Hematopoietic multipotent progenitor cell treated with erythropoietin and hydrocortisone succinate and interleukin-3 and kit ligand, for 8 days (in vitro differentiated cells): ENCODE data around the gene LYPD5.
A peak's percentile ranks its signal among the peaks of the same experiment; 100 is the strongest.

ENCODE experiments used
- DNase-seq: peaks from one replicate; pipeline ENCODE4 v3.0.0-alpha.2; 2015

Gene LYPD5

GRCh38 chr19:43804432-43804831, 2.2 kb upstream of the LYPD5 start:
- DNase-seq, result no peak

GRCh38 chr19:43799502-43800142, 2.6 kb downstream of the LYPD5 start:
- no peak for DNase-seq

GRCh38 chr19:43798546-43799409, 3.5 kb downstream of the LYPD5 start:
- no peak for DNase-seq

GRCh38 chr19:43798026-43798545, 4.2 kb downstream of the LYPD5 start:
- DNase-seq, result no peak

- DNase-seq, result no peak
Observed at GRCh38 chr19:43797556-43797955, 4.7 kb downstream of the LYPD5 start.

- DNase-seq, result no peak
Observed at GRCh38 chr19:43797118-43797517, 5.1 kb downstream of the LYPD5 start.

- no peak for DNase-seq
Observed at GRCh38 chr19:43790587-43790986, 11.7 kb downstream of the LYPD5 start.

- peak; percentile 56 for DNase-seq
Observed at GRCh38 chr19:43789029-43789428, 13.2 kb downstream of the LYPD5 start.

- no peak for DNase-seq
Observed at GRCh38 chr19:43786665-43787064, 15.6 kb downstream of the LYPD5 start.

GRCh38 chr19:43784981-43785808, 17.1 kb downstream of the LYPD5 start:
- peak; percentile 84 for DNase-seq

GRCh38 chr19:43784241-43784980, 17.8 kb downstream of the LYPD5 start:
- peak; percentile 59 for DNase-seq

GRCh38 chr19:43783636-43784035, 18.6 kb downstream of the LYPD5 start:
- no peak for DNase-seq

- peak; percentile 83 for DNase-seq
Observed at GRCh38 chr19:43782689-43783231, 19.5 kb downstream of the LYPD5 start.

- DNase-seq, result no peak
Observed at GRCh38 chr19:43782311-43782660, 20.0 kb downstream of the LYPD5 start.

- DNase-seq, result no peak
Observed at GRCh38 chr19:43781630-43782310, 20.5 kb downstream of the LYPD5 start.

- peak; percentile 80 for DNase-seq
Observed at GRCh38 chr19:43780706-43781525, 21.3 kb downstream of the LYPD5 start, which contains the start of gene KCNN4. Gene KCNN4, minus strand, starts transcription at chr19:43780973. Its CDS starts 112 bp downstream, at chr19:43780861.

GRCh38 chr19:43779820-43780219, 22.4 kb downstream of the LYPD5 start:
- DNase-seq, result peak; percentile 66

GRCh38 chr19:43779147-43779819, 23.0 kb downstream of the LYPD5 start:
- no peak for DNase-seq

GRCh38 chr19:43778651-43779050, 23.6 kb downstream of the LYPD5 start:
- DNase-seq, result no peak

- peak; percentile 59 for DNase-seq
Observed at GRCh38 chr19:43777163-43777695, 25.0 kb downstream of the LYPD5 start.
